Cerebellar cortex (tissue), 1 donor: Measurements from ENCODE around the gene STYX.

ENCODE experiments used
- DNase-seq: peaks from one replicate; pipeline ENCODE4 v3.0.0-alpha.2; 2015; ENCODE audit warnings: low spot score

STYX gene

DNA sequence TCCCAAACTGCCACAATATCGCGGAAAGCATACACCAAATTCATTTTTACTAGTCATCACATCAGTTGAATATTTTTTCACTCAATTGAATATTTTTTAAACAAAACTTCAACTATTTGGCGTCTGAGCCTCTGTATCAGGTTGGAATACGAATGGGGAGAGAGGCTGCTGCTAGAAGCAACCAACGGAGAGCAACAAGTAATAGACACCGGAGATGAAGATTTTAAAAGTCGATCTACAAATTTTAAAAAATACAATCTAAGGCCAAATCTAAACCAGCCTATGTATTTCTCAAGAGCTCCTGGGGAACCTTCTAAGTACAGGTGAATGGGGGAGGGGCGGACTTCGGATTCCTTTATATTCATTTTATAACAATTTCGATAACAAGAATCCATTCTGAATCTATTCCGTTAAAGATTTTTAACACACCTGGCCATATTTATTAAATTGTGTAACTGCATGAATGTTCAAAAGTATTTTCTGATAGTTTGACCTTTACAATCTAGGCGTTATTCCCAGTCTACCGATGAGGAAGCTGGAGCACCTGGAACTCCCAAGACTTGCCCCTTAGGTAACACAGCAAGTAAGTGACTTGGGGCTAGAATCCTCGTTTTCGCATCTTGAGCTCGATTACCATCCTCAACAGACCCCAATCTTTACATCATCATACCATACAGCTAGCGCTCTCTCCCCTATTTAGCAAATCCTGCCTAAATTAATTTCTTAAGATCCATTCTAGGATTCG lies 60.2 kb downstream of the STYX start:
- peak; percentile 44 for DNase-seq

- DNase-seq, result peak; percentile 48
Observed at GRCh38 chr14:52790756-52791222, 60.8 kb downstream of the STYX start.

DNA sequence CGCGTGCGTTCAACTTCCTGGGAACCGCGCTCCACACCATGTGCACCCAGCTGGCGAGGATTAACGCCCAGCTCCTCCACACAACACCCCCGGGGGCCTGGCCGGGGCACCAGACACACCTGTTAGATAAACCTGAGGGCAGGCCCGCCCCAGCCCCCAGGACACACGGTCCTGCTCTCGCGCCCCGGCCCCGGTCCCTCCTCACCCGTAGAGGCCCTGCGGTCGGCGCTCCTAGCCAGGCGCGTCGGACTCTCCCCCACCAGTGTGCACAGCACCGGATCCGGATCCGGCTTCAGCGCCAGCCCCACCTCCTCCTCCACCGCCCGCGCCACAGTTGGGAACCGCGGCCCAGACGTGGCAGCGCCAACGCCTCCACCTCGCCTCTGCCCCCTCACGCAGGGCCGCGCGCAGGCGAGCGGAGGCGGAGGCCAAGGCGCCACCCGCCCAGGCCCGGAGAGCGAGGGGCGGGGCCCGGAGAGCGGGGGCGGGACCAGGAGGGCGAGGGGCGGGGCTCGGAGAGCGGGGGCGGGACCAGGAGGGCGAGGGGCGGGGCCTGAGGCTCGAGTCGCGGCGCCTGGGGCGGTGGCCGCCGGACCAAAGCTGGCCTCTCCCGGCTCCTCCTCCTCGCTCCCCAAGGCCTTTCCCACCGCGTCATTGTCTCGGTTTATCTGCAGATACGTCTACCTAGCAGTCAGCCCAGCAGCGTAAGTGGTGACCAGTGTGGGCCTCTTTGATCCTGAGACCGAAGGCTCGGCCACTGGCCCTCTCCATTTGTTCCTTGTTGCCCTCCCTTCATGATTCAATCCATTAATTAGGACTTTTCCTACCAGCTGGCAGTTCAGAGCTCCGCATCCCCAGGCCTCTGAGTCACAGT lies 61.5 kb downstream of the STYX start, which contains the start of gene GNPNAT1:
Gene GNPNAT1 (minus strand): TSS at position 385 of the 874 bp plus-strand sequence. CDS start 6,957 bp downstream, outside the sequence.
- peak; percentile 90 for DNase-seq

GRCh38 chr14:52792097-52792415 lies 62.1 kb downstream of the STYX start:
- no peak for DNase-seq

DNA sequence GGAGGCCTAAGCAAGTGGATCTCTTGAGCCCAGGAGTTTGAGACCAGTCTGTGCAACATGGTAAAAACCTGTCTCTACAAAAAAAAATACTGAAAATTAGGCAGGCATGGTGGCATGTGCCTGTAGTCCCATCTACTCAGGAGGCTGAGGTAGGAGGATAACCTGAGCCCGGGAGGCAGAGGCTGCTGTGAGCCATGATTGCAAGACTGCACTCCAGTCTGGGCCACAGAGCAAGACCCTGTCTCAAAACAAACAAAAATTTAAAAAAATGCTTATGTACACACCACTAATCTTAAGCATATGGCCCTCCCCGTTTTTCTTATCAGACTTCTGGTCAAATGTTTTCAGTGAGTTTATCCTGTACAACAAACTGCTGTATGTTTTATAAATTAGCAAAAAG lies 63.1 kb downstream of the STYX start:
- DNase-seq, result no peak

DNA sequence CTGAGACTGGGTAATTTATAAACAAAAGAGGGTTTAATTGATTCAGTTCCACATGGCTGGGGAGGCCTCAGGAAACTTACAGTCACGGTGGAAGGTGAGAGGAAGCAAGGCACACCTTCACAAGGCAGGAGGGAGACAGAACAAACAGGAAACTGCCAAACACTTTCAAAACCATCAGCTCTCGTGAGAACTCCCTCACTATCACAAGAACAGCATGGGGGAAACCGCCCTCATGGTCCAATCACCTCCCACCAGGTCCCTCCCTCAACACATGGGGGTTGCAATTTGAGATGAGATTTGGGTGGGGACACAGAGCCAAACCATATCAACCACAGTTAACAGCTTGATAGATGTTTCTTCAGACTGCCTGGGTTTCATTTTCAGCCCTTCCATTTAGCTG lies 67.7 kb downstream of the STYX start:
- DNase-seq, result no peak

GRCh38 chr14:52798826-52799225 lies 68.9 kb downstream of the STYX start:
- no peak for DNase-seq

DNA sequence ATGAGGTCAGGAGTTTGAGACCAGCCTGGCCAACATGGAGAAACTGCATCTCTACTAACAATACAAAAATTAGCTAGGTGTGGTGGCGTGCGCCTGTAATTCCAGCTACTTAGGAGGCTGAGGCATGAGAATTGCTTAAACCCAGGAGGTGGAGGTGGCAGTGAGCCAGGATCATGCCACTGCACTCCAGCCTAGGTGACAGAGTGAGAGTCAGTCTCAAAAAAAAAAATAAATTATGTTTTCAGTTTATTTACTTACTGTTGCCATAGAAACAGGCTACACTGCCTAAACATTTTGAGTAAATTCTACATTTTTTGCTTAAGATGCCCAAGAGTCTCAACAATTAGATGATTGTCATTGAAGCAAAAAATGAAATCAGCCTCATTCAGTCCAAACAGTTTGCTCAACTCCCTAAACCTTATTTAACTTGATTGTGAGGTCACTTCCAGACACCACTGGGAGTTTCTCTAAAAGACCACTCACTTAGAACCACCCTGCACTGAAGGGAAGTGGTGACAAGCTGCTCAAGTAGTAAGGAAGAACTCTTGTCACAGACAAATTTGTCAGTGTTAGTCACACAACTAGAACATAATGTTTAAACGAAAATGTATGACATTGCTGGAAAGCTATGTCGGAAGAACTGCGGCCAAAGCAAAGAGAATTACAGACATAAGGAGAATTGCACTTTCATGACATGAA lies 71.2 kb downstream of the STYX start:
- DNase-seq, result no peak

GRCh38 chr14:52802597-52802996 lies 72.6 kb downstream of the STYX start:
- no peak for DNase-seq

DNA sequence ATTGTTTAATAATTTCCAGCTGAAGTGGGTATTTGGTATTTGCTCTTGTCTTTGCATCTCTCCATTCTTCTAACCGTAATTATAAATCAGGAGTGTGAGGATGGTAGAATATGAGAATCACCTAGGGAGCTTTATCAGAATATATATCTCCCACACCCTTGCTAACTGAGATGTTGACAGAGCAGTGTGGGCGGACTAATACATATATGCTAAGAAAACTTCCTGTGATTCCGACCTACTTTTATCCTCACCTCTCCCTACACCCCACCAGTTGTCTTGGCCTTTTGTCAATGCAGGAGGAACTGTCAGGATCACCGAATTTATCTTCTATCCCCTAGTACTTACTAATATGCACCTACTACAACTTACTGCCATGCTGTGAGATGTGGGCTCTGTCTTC lies 76.1 kb downstream of the STYX start:
- DNase-seq, result no peak

DNA sequence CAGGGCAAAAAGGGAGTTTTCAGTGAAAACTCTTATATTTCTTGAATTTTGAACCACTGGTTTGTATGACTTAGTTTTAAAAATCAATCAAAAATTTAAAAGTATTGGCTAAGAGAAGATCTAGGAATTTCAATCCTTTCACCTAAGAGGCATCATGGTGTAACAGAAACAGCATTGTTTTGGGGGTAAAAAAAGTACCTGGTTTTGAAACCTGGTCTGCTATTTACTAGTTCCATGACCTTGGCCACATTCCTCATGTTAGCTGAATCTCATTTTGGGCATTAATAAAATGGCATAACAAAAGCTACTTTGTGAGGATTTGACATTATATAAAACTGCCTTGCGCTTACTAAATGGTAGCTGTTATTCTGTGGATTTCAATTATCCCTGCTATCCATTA lies 78.1 kb downstream of the STYX start:
- no peak for DNase-seq

DNA sequence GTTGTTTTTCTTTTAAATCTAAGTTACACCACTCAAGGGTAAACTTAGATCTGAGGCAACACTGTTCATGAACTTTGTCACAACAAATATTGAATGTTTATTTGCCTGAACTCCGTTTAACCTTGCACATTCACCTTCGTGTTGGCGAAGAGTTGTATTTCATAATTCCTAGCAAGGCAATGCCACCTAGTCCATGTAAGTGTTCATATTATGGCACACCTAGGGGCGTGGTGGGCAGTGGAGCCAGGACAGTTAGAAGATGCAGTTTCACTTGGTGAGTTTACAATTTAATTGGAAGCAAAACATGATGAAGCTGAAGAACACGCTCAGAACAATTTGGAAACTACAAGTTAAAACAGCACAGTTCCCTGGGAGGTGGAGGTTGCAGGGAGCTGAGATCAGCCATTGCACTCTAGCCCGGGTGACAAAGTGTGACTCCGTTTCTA lies 91.9 kb downstream of the STYX start:
- no peak for DNase-seq

DNA sequence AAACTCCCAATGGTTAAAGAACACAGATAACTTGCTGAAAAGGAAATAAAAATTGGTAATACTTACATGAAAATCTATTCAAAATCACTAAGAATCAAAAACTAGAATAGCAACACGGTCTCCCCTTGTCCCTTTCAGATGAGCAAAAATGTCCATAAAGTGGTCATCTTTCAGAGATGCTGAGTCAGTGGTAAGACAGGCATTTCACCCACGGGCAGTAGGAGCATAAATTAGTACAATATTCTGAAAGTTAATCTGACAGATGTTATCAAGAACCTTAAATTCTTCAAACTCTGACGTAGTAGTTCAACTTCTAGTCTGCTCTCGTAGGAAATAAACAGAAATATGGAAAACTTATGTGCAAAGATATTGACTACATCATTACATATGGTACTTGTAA lies 94.5 kb downstream of the STYX start:
- DNase-seq, result peak; percentile 11
